HCT116 (cell line): Measurements from ENCODE around the gene SHROOM3.

Source experiments
- ELF1 ChIP-seq: IDR thresholded peaks from 2 replicates; pipeline ENCODE4 v1.6.1; 2012; ENCODE audit warnings: low read depth, borderline replicate concordance
- EZH2 ChIP-seq: fragments of 200-600 bp; sonication (generic); IDR thresholded peaks from 2 replicates; pipeline ENCODE4 v1.6.1; 2017; ENCODE audit warnings: antibody characterized with exemption, mixed run types
- POLR2A ChIP-seq: IDR thresholded peaks from 2 replicates; pipeline ENCODE4 v1.7.0; 2011; ENCODE audit warnings: borderline replicate concordance; ENCODE audit not compliant: insufficient read depth, insufficient read length; ENCODE audit errors: extremely low read depth
- POLR2AphosphoS5 ChIP-seq: IDR thresholded peaks from 2 replicates; pipeline ENCODE4 v1.6.1; 2011; ENCODE audit warnings: mild to moderate bottlenecking, low read depth, low read length, moderate library complexity
- YY1 ChIP-seq: IDR thresholded peaks from 2 replicates; pipeline ENCODE4 v1.6.1; 2011; ENCODE audit warnings: low read length, low read depth, moderate library complexity, mild to moderate bottlenecking; ENCODE audit not compliant: insufficient replicate concordance; ENCODE audit errors: extremely low read depth

- TF ChIP-seq POLR2AphosphoS5 (no peak), POLR2A (no peak), EZH2 (no peak), ELF1 (no peak), YY1 (no peak)
Observed at GRCh38 chr4:76758996-76759395, 324.0 kb downstream of the SHROOM3 start.
